ENCODE measurements around the gene NPL.

Gene NPL

GRCh38 chr1:182764029-182764727 is 25.4 kb upstream of the NPL start:
- ChIA-PET POLR2A (no interaction called here), CTCF (interaction anchor here (2.0 to 3.2 kb wide), 3 partner anchors 18 to 169 kb away, joined by 7 to 14 read pairs (median 11); no protein-coding TSS in a partner anchor)
- no peak for TF ChIP-seq CTCF (IDR thresholded peaks at IDR 0.05; ENCODE audit: insufficient read depth, low read length, missing control alignments)

GRCh38 chr1:182765391-182765790 is 24.2 kb upstream of the NPL start:
- no peak for TF ChIP-seq CTCF (IDR thresholded peaks at IDR 0.05; ENCODE audit: insufficient read depth, low read length, missing control alignments)
- no peak for DNase-seq (ENCODE audit: low read depth, low spot score)
- no peak overlapping the region for H3K4me3 ChIP-seq (ENCODE audit: low read depth, low read length)
- ChIA-PET CTCF (interaction anchor here (3.2 kb wide), 1 partner anchor 164 kb away, joined by 11 read pairs; no protein-coding TSS in a partner anchor), POLR2A (no interaction called here)

More at GRCh38 chr1:182764029-182764727, 25.4 kb upstream of the NPL start:
- no peak for DNase-seq (ENCODE audit: low read depth, low spot score)
- H3K4me3 ChIP-seq (ENCODE audit: low read depth, low read length): no peak overlapping the region

GRCh38 chr1:182766050-182766449 is 23.5 kb upstream of the NPL start:
- no peak for TF ChIP-seq CTCF (IDR thresholded peaks at IDR 0.05; ENCODE audit: insufficient read depth, low read length, missing control alignments)
- CTCF ChIA-PET: interaction anchor here (1.1 kb wide), 1 partner anchor 19 kb away, joined by 3 read pairs; no protein-coding TSS in a partner anchor
- POLR2A ChIA-PET: no interaction called here
- H3K4me3 ChIP-seq (ENCODE audit: low read depth, low read length): no peak overlapping the region
- no peak for DNase-seq (ENCODE audit: low read depth, low spot score)

DNA sequence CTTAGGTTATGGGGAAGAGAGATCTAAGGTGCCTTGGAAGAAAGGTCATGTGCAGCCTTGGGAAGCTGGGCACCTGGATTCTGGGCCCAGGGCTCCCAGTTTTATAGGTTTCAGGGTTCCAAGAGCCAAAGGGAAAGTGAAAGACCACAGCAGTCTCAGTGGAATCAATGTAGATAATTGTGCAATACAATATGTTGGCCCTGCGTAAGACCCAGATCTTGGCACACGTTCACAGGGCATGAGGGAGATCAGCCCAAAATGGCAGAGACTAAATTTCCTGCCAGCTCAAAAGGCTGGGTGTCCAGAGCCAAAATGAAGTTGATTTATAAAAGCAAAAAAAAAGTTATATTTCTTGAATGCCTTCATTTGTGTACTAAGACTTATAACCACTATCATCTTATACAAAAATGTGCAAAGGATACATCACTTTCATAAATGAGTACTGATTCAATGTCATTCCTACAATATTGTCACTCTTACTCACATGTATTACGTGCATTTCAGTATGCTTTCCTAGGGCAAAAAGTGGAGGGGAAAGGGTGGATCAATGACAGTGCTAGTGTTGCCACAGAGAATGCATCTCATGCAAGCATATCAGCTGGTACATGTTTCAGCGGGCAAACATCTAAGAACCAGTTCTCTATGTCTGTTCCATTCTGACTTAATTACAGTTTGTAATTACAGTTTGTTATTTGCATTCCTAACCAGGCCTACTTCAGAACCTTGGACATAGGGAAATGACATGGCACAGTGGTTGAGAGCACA is 22.5 kb upstream of the NPL start:
- POLR2A ChIA-PET: no interaction called here
- no peak for DNase-seq (ENCODE audit: low read depth, low spot score)
- CTCF ChIA-PET: interaction anchor here (1.1 kb wide), 2 partner anchors 16 to 18 kb away, joined by 3 to 4 read pairs; no protein-coding TSS in a partner anchor
- H3K4me3 ChIP-seq (ENCODE audit: low read depth, low read length): no peak overlapping the region
- TF ChIP-seq CTCF (IDR thresholded peaks at IDR 0.05; ENCODE audit: insufficient read depth, low read length, missing control alignments): no peak

DNA sequence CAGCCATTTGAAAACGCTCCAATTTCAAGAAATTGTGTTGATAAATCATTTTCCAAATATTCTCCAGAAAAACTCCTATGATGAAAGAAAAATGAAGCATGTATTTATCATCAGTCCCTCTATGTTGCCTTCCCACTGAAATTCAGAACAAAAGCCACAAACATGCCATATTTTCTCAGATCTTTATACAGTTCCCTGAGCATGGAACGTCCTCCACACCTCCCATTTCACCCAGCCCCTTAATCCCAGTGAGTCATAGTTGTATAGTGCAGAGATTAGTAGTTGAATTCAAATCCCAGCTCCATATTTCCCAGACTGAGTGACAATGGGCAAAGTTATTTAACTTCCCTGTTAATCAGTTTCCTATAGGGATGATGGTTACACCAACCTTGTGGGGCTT is 20.6 kb upstream of the NPL start:
- DNase-seq (ENCODE audit: low read depth, low spot score): no peak
- ChIA-PET CTCF (no interaction called here), POLR2A (no interaction called here)
- H3K4me3 ChIP-seq (ENCODE audit: low read depth, low read length): no peak overlapping the region
- no peak for TF ChIP-seq CTCF (IDR thresholded peaks at IDR 0.05; ENCODE audit: insufficient read depth, low read length, missing control alignments)

DNA sequence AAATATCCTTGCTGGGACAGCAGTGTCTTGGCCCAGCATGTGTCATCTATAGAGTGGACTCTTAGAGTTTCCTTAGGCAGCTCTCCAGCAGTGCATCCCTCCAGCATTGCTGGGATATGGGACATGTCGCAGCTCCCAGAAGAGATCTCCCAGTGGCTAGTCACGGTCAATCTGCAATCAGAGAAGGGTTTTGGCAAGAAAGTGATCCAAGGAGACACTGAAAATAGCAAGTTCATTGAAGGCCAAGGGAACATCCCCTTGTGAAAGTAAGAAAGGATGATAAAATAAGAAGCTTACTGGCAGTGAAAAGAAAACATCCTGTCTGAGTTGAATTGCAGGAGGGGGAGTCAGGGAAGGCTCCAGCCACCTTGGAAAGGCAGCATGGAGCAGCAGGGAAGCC is 19.3 kb upstream of the NPL start:
- POLR2A ChIA-PET: no interaction called here
- DNase-seq (ENCODE audit: low read depth, low spot score): no peak
- CTCF ChIA-PET: interaction anchor here (1.0 to 2.4 kb wide), 3 partner anchors 15 to 175 kb away, joined by 3 to 12 read pairs (median 6); no protein-coding TSS in a partner anchor
- no peak overlapping the region for H3K4me3 ChIP-seq (ENCODE audit: low read depth, low read length)
- TF ChIP-seq CTCF (IDR thresholded peaks at IDR 0.05; ENCODE audit: insufficient read depth, low read length, missing control alignments): no peak

Data from AG04449 (cell line).